ENCODE results near the gene IFI16. TPM values are rescaled to one million over a fixed set of nuclear protein-coding genes. Genes with fewer than 3 reads are reported as not detected.

The IFI16 gene
- 100 to 1,000 TPM in 2 of 4 donors, 10 to 100 TPM in 2; 46.1 to 154 (median 96.9) TPM for total RNA-seq

- Histone ChIP-seq H3K27ac (peak within 1 kb of the TSS; percentile 81 to 90 (median 90)), H3K9me3 (no peaks in the 10 kb centered on the region), H3K27me3 (no peaks in the 10 kb centered on the region), H3K4me1 (peaks cover 12 to 59% (median 30%) of the 10 kb centered on the region in 3 donors), H3K36me3 (peaks cover 0 to 3% (median 0%) of the 10 kb centered on the region in 3 donors), H3K4me3 (peak within 1 kb of the TSS; percentile 40 to 79 (median 56))
- no peak for DNase-seq
- TF ChIP-seq POLR2A (IDR thresholded peaks at IDR 0.05) (peak in 3 of 4 donors; percentile 65 to 89 (median 89)), CTCF (IDR thresholded peaks at IDR 0.05) (no peak)
- intact Hi-C loops (cut with DNase I): no loop called here
- 1% methylated on average over 5 of the region's 5 CpGs for WGBS, 2 donors
These were observed at the start of gene IFI16 for GRCh38 chr1:159009704-159010361. IFI16 (plus strand) TSS chr1:159009907; CDS start chr1:159014681, 4,774 bp downstream.

- intact Hi-C loops (cut with DNase I): no loop called here
- 71 to 85% methylated on average over 1 of the region's 1 CpG for WGBS, 2 donors
- no peak for DNase-seq
- H3K4me3 ChIP-seq: no peak overlapping the region
- H3K27me3 ChIP-seq: peaks cover 0 to 15% (median 0%) of the 10 kb centered on the region in 4 donors
- no peaks in the 10 kb centered on the region for H3K36me3 ChIP-seq
- no peak overlapping the region for H3K27ac ChIP-seq
- TF ChIP-seq POLR2A (IDR thresholded peaks at IDR 0.05) (no peak), CTCF (IDR thresholded peaks at IDR 0.05) (no peak)
- H3K4me1 ChIP-seq: no peaks in the 10 kb centered on the region
- no peaks in the 10 kb centered on the region for H3K9me3 ChIP-seq
These were observed 48.5 kb upstream of the IFI16 start for GRCh38 chr1:158961178-158961577.

GRCh38 chr1:158962983-158963382 lies 46.7 kb upstream of the IFI16 start:
- DNase-seq: no peak
- no peaks in the 10 kb centered on the region for H3K36me3 ChIP-seq
- TF ChIP-seq CTCF (IDR thresholded peaks at IDR 0.05): no peak
- TF ChIP-seq POLR2A (IDR thresholded peaks at IDR 0.05): no peak
- H3K27me3 ChIP-seq: peaks cover 0 to 15% (median 0%) of the 10 kb centered on the region in 4 donors
- no peaks in the 10 kb centered on the region for H3K4me1 ChIP-seq
- no peak overlapping the region for H3K4me3 ChIP-seq
- H3K27ac ChIP-seq: no peak overlapping the region
- intact Hi-C loops (cut with DNase I): no loop called here
- 50% methylated on average over 5 of the region's 5 CpGs for WGBS, 2 donors
- no peaks in the 10 kb centered on the region for H3K9me3 ChIP-seq

- TF ChIP-seq POLR2A (IDR thresholded peaks at IDR 0.05) (no peak), CTCF (IDR thresholded peaks at IDR 0.05) (no peak)
- Histone ChIP-seq H3K36me3 (no peaks in the 10 kb centered on the region), H3K9me3 (no peaks in the 10 kb centered on the region)
These were observed 40.5 kb upstream of the IFI16 start for GRCh38 chr1:158969166-158969565.

GRCh38 chr1:158969855-158970254 lies 39.9 kb upstream of the IFI16 start:
- DNase-seq: no peak
- Histone ChIP-seq H3K27ac (no peak overlapping the region), H3K4me1 (no peaks in the 10 kb centered on the region), H3K27me3 (no peaks in the 10 kb centered on the region), H3K4me3 (no peak overlapping the region), H3K9me3 (no peaks in the 10 kb centered on the region), H3K36me3 (no peaks in the 10 kb centered on the region)
- intact Hi-C loops (cut with DNase I): no loop called here
- TF ChIP-seq POLR2A (IDR thresholded peaks at IDR 0.05) (no peak), CTCF (IDR thresholded peaks at IDR 0.05) (no peak)
- WGBS, 2 donors: 25 to 38% methylated on average over 1 of the region's 1 CpG

More at GRCh38 chr1:158969166-158969565, 40.5 kb upstream of the IFI16 start:
- no peak for DNase-seq
- Histone ChIP-seq H3K4me1 (no peaks in the 10 kb centered on the region), H3K27ac (no peak overlapping the region), H3K4me3 (no peak overlapping the region), H3K27me3 (no peaks in the 10 kb centered on the region)
- WGBS, 2 donors: 23 to 53% methylated on average over 3 of the region's 3 CpGs
- intact Hi-C loops (cut with DNase I): no loop called here

Measured in esophagus squamous epithelium (tissue), 5 donors.